GM10248 (cell line): Measurements from ENCODE around the gene XPA.

Source experiments
- CTCF ChIA-PET: fragments of 300-600 bp; sonication (Branson Sonifier 250); formaldehyde crosslinking; extraction: SDS; loops from one replicate; lab custom pipeline; 2021; ENCODE audit warnings: antibody characterized with exemption; lab: Yijun Ruan, JAX
- POLR2A ChIA-PET: fragments of 350-650 bp; sonication (Branson Sonifier 250); formaldehyde crosslinking; extraction: SDS; loops from one replicate; lab custom pipeline; 2020; ENCODE audit warnings: antibody characterized with exemption; lab: Yijun Ruan, JAX
- DNase-seq: peaks from one replicate; pipeline ENCODE4 v3.0.0; 2012; ENCODE audit errors: extremely low spot score
- CTCF ChIP-seq: IDR thresholded peaks from 2 replicates; pipeline ENCODE4 v1.5.1; 2012; ENCODE audit warnings: mild to moderate bottlenecking, low read depth; ENCODE audit errors: extremely low read depth, missing control alignments, control extremely low read depth

Gene XPA

GRCh38 chr9:97737429-97737828 is 40.3 kb upstream of the XPA start:
- DNase-seq, result no peak
- ChIA-PET POLR2A (no interaction called here), CTCF (interaction anchor here (0.9 to 1.6 kb wide), 7 partner anchors 14 to 185 kb away, joined by 3 to 7 read pairs (median 4); partner anchors contain the start of gene TRMO)
- no peak for TF ChIP-seq CTCF

GRCh38 chr9:97735070-97735600 is 38.0 kb upstream of the XPA start:
- POLR2A ChIA-PET, result no interaction called here
- no peak for TF ChIP-seq CTCF
- CTCF ChIA-PET, result interaction anchor here (0.7 to 1.1 kb wide), 2 partner anchors 18 to 56 kb away, joined by 3 read pairs; no protein-coding TSS in a partner anchor
- no peak for DNase-seq

- no peak for TF ChIP-seq CTCF
- no peak for DNase-seq
- CTCF ChIA-PET, result interaction anchor here (1.1 to 1.3 kb wide), 2 partner anchors 26 to 38 kb away, joined by 3 to 4 read pairs; no protein-coding TSS in a partner anchor
- POLR2A ChIA-PET, result no interaction called here
These were observed 29.6 kb upstream of the XPA start for GRCh38 chr9:97726716-97727115.

GRCh38 chr9:97723819-97724218 is 26.7 kb upstream of the XPA start:
- no peak for DNase-seq
- CTCF ChIA-PET, result no interaction called here
- no peak for TF ChIP-seq CTCF
- POLR2A ChIA-PET, result interaction anchor here (0.6 kb wide), 1 partner anchor 259 kb away, joined by 3 read pairs; the partner anchor contains the start of gene ANP32B

- DNase-seq, result no peak
- ChIA-PET POLR2A (no interaction called here), CTCF (no interaction called here)
- no peak for TF ChIP-seq CTCF
These were observed 25.2 kb upstream of the XPA start for GRCh38 chr9:97722331-97722730.

GRCh38 chr9:97721396-97721795 is 24.3 kb upstream of the XPA start:
- no peak for TF ChIP-seq CTCF
- ChIA-PET CTCF (no interaction called here), POLR2A (no interaction called here)
- no peak for DNase-seq

GRCh38 chr9:97717866-97718265 is 20.7 kb upstream of the XPA start:
- ChIA-PET POLR2A (no interaction called here), CTCF (interaction anchor here (1.0 to 1.1 kb wide), 2 partner anchors 17 to 173 kb away, joined by 3 to 5 read pairs; no protein-coding TSS in a partner anchor)
- no peak for TF ChIP-seq CTCF
- DNase-seq, result no peak
